Glutamatergic neuron (in vitro differentiated cells): ENCODE measurements around the gene AK3. TPM values are rescaled to one million over a fixed set of nuclear protein-coding genes. Genes with fewer than 3 reads are reported as not detected.
A peak's percentile ranks its signal among the peaks of the same experiment; 100 is the strongest.

Source experiments
- DNase-seq: peaks from one replicate; pipeline ENCODE4 v3.0.0; 2022
- H3K27ac Mint-ChIP-seq: one replicate; pipeline ENCODE4 v1.8.0; 2020; ENCODE audit warnings: mild to moderate bottlenecking, mixed read lengths, inconsistent platforms; ENCODE audit not compliant: unreplicated experiment
- H3K27me3 Mint-ChIP-seq: one replicate; pipeline ENCODE4 v1.8.0; 2020; ENCODE audit warnings: mild to moderate bottlenecking, moderate library complexity, mixed read lengths, inconsistent platforms; ENCODE audit not compliant: unreplicated experiment
- H3K36me3 Mint-ChIP-seq: one replicate; pipeline ENCODE4 v1.8.0; 2020; ENCODE audit warnings: mild to moderate bottlenecking, mixed read lengths, inconsistent platforms; ENCODE audit not compliant: unreplicated experiment
- H3K4me1 Mint-ChIP-seq: one replicate; pipeline ENCODE4 v1.8.0; 2020; ENCODE audit warnings: mild to moderate bottlenecking, low read depth, mixed read lengths, inconsistent platforms; ENCODE audit not compliant: unreplicated experiment
- H3K4me3 Mint-ChIP-seq: one replicate; pipeline ENCODE4 v1.8.0; 2020; ENCODE audit warnings: mild to moderate bottlenecking, mixed read lengths, inconsistent platforms; ENCODE audit not compliant: unreplicated experiment
- H3K9me3 Mint-ChIP-seq: one replicate; pipeline ENCODE4 v1.8.0; 2020; ENCODE audit warnings: mild to moderate bottlenecking, moderate library complexity, mixed read lengths, inconsistent platforms; ENCODE audit not compliant: unreplicated experiment
- total RNA-seq: library from RNA; stranded (reverse); fragmentation: NEBNext Ultra II Directional; extraction: Animal tissue kit (Norgen Biotek cat#: 25700); gene quantifications from one replicate; pipeline ENCODE4 v1.2.1, GENCODE V29; 2021; ENCODE audit not compliant: unreplicated experiment
- TF ChIP-seq, protein P1 (sequence below): fragments of 200-600 bp; sonication (generic); IDR thresholded peaks from one replicate; pipeline ENCODE4 v1.5.0; 2021; ENCODE audit not compliant: partially characterized antibody, unreplicated experiment

The AK3 gene
- total RNA-seq, 1 donor from 2014 or later = 33.7 TPM

DNA sequence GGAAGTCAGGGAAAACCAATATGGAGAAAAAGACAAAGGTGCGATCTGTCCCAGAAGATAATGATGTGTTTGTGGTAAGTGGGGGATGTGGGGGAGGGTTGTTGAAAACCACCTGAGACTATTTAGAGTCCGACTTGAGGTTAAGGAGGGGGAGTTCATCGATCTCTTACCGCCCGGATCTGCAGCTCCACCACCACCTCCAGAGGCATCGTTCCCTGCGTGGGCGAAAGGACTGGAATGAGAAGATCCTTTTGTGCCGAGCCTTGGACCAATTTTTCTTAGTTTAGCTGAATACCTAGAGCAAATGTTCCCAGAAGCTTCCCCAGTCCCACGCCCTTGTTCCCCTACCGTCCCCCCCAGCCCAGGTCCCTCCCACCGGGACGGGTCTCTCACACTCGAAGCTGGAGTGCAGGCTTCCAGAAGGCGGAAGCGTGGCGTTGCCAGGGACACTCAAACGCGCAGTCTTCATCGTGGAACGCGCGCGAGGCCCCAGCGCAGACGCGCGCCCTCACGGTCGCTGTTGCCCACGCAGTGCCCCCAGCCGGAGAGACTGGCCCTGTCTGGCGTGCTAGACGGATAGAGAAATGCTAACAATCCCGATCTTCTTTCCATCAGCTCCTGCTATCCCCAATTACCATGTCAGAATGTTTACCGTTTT is 74.8 kb downstream of the AK3 start, which contains the start of gene SPATA6L:
TSS of gene SPATA6L (minus strand) at position 439 of the 658 bp plus-strand sequence. CDS start at position 209, 230 bp downstream.
- H3K36me3 Mint-ChIP-seq = no peaks in the 10 kb centered on the region
- no peak within 1 kb of the TSS for H3K27ac Mint-ChIP-seq
- peak; percentile 48 for DNase-seq
- peaks cover 19% of the 10 kb centered on the region for H3K4me1 Mint-ChIP-seq
- H3K9me3 Mint-ChIP-seq = peaks cover 6% of the 10 kb centered on the region
- TF ChIP-seq, protein P1, sequence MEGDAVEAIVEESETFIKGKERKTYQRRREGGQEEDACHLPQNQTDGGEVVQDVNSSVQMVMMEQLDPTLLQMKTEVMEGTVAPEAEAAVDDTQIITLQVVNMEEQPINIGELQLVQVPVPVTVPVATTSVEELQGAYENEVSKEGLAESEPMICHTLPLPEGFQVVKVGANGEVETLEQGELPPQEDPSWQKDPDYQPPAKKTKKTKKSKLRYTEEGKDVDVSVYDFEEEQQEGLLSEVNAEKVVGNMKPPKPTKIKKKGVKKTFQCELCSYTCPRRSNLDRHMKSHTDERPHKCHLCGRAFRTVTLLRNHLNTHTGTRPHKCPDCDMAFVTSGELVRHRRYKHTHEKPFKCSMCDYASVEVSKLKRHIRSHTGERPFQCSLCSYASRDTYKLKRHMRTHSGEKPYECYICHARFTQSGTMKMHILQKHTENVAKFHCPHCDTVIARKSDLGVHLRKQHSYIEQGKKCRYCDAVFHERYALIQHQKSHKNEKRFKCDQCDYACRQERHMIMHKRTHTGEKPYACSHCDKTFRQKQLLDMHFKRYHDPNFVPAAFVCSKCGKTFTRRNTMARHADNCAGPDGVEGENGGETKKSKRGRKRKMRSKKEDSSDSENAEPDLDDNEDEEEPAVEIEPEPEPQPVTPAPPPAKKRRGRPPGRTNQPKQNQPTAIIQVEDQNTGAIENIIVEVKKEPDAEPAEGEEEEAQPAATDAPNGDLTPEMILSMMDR = no peak
- peaks cover 4% of the 10 kb centered on the region for H3K27me3 Mint-ChIP-seq
- H3K4me3 Mint-ChIP-seq = peak within 1 kb of the TSS; percentile 79

DNA sequence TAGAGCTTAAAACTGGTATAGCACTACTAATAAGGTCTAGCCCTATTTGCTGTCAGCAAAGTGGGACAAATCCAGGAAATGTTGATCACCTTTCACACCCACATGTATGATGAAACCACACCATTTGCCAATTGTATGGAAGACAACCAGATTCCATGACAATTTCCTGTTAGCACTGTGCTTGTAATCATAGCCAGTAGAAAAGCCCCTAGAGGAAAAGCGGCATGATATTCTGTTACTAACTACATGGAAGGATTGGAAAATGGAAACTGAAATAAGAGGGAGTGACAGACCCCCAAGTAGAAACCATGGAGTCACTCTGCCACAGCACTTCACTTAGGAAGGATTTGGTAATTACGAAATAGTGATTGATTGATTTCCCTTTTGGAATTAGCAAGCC is 75.6 kb downstream of the AK3 start:
- Mint-ChIP-seq H3K36me3 (no peaks in the 10 kb centered on the region), H3K27me3 (peaks cover 4% of the 10 kb centered on the region), H3K4me3 (peak overlapping the region; percentile 79), H3K27ac (no peak overlapping the region), H3K4me1 (peaks cover 19% of the 10 kb centered on the region), H3K9me3 (peaks cover 6% of the 10 kb centered on the region)
- DNase-seq = no peak
- TF ChIP-seq, protein P1 = no peak

DNA sequence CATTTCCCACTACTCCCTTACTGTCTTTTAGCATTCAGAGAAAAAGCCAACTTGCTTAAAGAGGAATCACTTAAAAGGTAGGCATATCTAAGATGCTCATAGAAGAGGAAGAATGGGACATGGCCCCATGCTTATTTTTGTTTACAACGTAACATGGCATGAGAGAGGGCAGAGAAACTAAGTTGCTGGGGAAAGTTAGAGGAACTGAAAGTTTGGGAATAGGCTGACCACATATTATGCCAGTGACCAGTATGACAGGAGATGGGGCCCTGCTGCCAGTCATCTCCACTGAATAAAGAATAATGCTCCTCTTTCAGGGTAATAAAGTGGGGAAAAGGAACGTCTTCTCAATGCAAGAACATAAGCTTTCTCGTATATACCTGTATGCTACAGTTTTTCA is 77.0 kb downstream of the AK3 start:
- peak overlapping the region; percentile 39 for H3K4me3 Mint-ChIP-seq
- peaks cover 6% of the 10 kb centered on the region for H3K9me3 Mint-ChIP-seq
- TF ChIP-seq, protein P1 = no peak
- H3K36me3 Mint-ChIP-seq = no peaks in the 10 kb centered on the region
- no peak overlapping the region for H3K27ac Mint-ChIP-seq
- no peak for DNase-seq
- H3K4me1 Mint-ChIP-seq = peaks cover 19% of the 10 kb centered on the region
- H3K27me3 Mint-ChIP-seq = peaks cover 4% of the 10 kb centered on the region

DNA sequence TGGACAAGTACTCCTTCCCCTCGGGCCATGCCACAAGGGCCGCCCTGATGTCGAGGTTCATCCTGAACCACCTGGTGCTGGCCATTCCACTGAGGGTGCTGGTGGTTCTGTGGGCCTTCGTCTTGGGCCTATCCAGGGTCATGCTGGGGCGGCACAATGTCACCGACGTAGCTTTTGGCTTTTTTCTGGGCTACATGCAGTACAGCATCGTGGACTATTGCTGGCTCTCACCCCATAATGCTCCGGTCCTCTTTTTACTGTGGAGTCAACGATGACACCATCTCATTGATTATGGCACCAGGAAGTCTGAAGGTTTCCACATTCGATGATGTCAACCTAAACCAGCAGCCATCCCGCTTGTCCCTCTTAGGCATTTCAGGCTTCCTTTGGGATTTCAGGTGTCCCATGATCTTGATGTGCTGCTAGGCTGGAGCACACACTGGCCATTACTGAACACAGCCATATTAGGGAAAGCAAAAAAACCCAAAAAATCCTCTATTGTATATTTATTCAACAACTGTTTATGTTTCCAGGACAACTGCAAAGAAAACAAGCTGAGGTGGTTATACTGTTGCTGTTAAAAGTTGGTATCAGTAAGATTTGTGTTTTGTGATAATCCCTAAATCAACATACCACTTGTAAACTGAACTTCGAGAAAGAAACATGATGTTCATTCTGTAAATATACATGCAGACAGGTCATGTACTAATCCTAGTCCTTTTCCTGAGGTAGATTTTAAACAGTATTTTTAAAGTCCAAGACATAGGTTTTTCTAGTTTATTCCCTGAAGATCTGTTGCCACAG is 77.8 kb downstream of the AK3 start:
- DNase-seq = no peak
- no peaks in the 10 kb centered on the region for H3K36me3 Mint-ChIP-seq
- TF ChIP-seq, protein P1 = no peak
- peak overlapping the region; percentile 57 for H3K27ac Mint-ChIP-seq
- peaks cover 19% of the 10 kb centered on the region for H3K4me1 Mint-ChIP-seq
- peaks cover 4% of the 10 kb centered on the region for H3K27me3 Mint-ChIP-seq
- H3K4me3 Mint-ChIP-seq = peak overlapping the region; percentile 84
- peaks cover 6% of the 10 kb centered on the region for H3K9me3 Mint-ChIP-seq
